HEK293 (cell line): Measurements from ENCODE around the gene S100A4.

Experiments
- CTCF ChIA-PET: fragments of 350-600 bp; formaldehyde crosslinking; extraction: SDS; loops from one replicate; lab custom pipeline; 2021; ENCODE audit warnings: antibody characterized with exemption; lab: Yijun Ruan, JAX
- POLR2A ChIA-PET: fragments of 300-600 bp; formaldehyde crosslinking; extraction: SDS; loops from one replicate; lab custom pipeline; 2020; ENCODE audit warnings: antibody characterized with exemption, inconsistent platforms; lab: Yijun Ruan, JAX
- H3K27ac ChIP-seq: fragments of 200-500 bp; sonication (Bioruptor generic); 2 replicates; pipeline ENCODE4 v1.5.1; 2014; ENCODE audit warnings: low read depth, low read length, control low read depth, inconsistent platforms; ENCODE audit errors: extremely low read depth
- H3K36me3 ChIP-seq, 2 experiments: fragments of 200-500 bp in 1 of 2; sonication (Bioruptor generic) in 1 of 2; 1 replicate in 1 of 2; 2 replicates in 1 of 2; pipeline ENCODE4 v1.5.1; 2014 to 2017; ENCODE audit warnings: inconsistent platforms in 2 of 2, low read length in 2 of 2; ENCODE audit not compliant: control insufficient read depth in 2 of 2, insufficient read depth in 1 of 2
- H3K4me1 ChIP-seq: fragments of 200-500 bp; sonication (Bioruptor generic); 2 replicates; pipeline ENCODE4 v1.5.1; 2014; ENCODE audit warnings: mild to moderate bottlenecking, low read length, inconsistent platforms; ENCODE audit not compliant: control insufficient read depth, insufficient read depth
- H3K4me3 ChIP-seq: 2 replicates; pipeline ENCODE4 v1.5.1; 2011; ENCODE audit warnings: low read depth, mild to moderate bottlenecking, control low read depth, low read length, moderate library complexity
- H3K9me3 ChIP-seq: fragments of 200-500 bp; sonication (Bioruptor generic); 2 replicates; pipeline ENCODE4 v1.5.1; 2014; ENCODE audit warnings: low read depth, low read length, inconsistent platforms; ENCODE audit not compliant: control insufficient read depth, insufficient read depth
- EGR2 ChIP-seq: fragments of 450-650 bp; formaldehyde crosslinking; IDR thresholded peaks from 2 replicates; pipeline ENCODE4 v1.5.1; 2016; ENCODE audit warnings: low read depth, missing biosample characterization, missing genetic modification characterization
- GLIS1 ChIP-seq: fragments of 450-650 bp; formaldehyde crosslinking; IDR thresholded peaks from 2 replicates; pipeline ENCODE4 v1.5.1; 2016; ENCODE audit warnings: missing biosample characterization, missing genetic modification characterization
- HOXC10 ChIP-seq: sonication (generic); formaldehyde crosslinking; IDR thresholded peaks from 2 replicates; pipeline ENCODE4 v1.8.1; 2023; ENCODE audit warnings: mild to moderate bottlenecking, missing genetic modification reagents
- KLF10 ChIP-seq: fragments of 450-650 bp; IDR thresholded peaks from 2 replicates; pipeline ENCODE4 v1.5.1; 2018; ENCODE audit warnings: missing biosample characterization, mild to moderate bottlenecking, missing genetic modification characterization
- KLF9 ChIP-seq: fragments of 450-650 bp; formaldehyde crosslinking; IDR thresholded peaks from 2 replicates; pipeline ENCODE4 v1.5.1; 2016; ENCODE audit warnings: missing biosample characterization, missing genetic modification characterization, low read depth
- SP2 ChIP-seq: fragments of 450-650 bp; formaldehyde crosslinking; IDR thresholded peaks from 2 replicates; pipeline ENCODE4 v1.5.1; 2016; ENCODE audit warnings: missing biosample characterization, missing genetic modification characterization
- SP3 ChIP-seq: fragments of 450-650 bp; formaldehyde crosslinking; IDR thresholded peaks from 2 replicates; pipeline ENCODE4 v1.5.1; 2016; ENCODE audit warnings: missing biosample characterization, missing genetic modification characterization
- ZBTB48 ChIP-seq: fragments of 450-650 bp; formaldehyde crosslinking; IDR thresholded peaks from 2 replicates; pipeline ENCODE4 v1.5.1; 2016; ENCODE audit warnings: missing biosample characterization, missing genetic modification characterization
- ZFHX2 ChIP-seq: fragments of 450-650 bp; formaldehyde crosslinking; conservative IDR thresholded peaks from 2 replicates; pipeline ENCODE4 v1.5.1; 2016; ENCODE audit warnings: missing biosample characterization, missing genetic modification characterization
- ZNF114 ChIP-seq: fragments of 450-650 bp; formaldehyde crosslinking; IDR thresholded peaks from 2 replicates; pipeline ENCODE4 v1.5.0; 2017; ENCODE audit warnings: missing biosample characterization, missing genetic modification characterization
- ZNF157 ChIP-seq: fragments of 450-650 bp; formaldehyde crosslinking; IDR thresholded peaks from 2 replicates; pipeline ENCODE4 v1.5.1; 2016; ENCODE audit warnings: missing biosample characterization, missing genetic modification characterization
- ZNF175 ChIP-seq: fragments of 450-650 bp; formaldehyde crosslinking; IDR thresholded peaks from 2 replicates; pipeline ENCODE4 v1.5.1; 2016; ENCODE audit warnings: missing biosample characterization, missing genetic modification characterization
- ZNF184 ChIP-seq: fragments of 450-650 bp; IDR thresholded peaks from 2 replicates; pipeline ENCODE4 v1.5.1; 2018; ENCODE audit warnings: missing biosample characterization, mild to moderate bottlenecking, missing genetic modification characterization
- ZNF221 ChIP-seq: fragments of 450-650 bp; formaldehyde crosslinking; IDR thresholded peaks from 2 replicates; pipeline ENCODE4 v1.5.1; 2017; ENCODE audit warnings: missing biosample characterization, missing genetic modification characterization, borderline replicate concordance
- ZNF302 ChIP-seq: fragments of 450-650 bp; formaldehyde crosslinking; IDR thresholded peaks from 2 replicates; pipeline ENCODE4 v1.5.1; 2016; ENCODE audit warnings: missing biosample characterization, missing genetic modification characterization, low read depth
- ZNF324 ChIP-seq: fragments of 450-650 bp; formaldehyde crosslinking; IDR thresholded peaks from 2 replicates; pipeline ENCODE4 v1.5.1; 2016; ENCODE audit warnings: missing biosample characterization, missing genetic modification characterization
- ZNF394 ChIP-seq: fragments of 450-650 bp; formaldehyde crosslinking; IDR thresholded peaks from 2 replicates; pipeline ENCODE4 v1.5.1; 2016; ENCODE audit warnings: missing biosample characterization, missing genetic modification characterization, mild to moderate bottlenecking, moderate library complexity, borderline replicate concordance
- ZNF433 ChIP-seq: fragments of 450-650 bp; formaldehyde crosslinking; IDR thresholded peaks from 2 replicates; pipeline ENCODE4 v1.5.1; 2016; ENCODE audit warnings: missing biosample characterization, missing genetic modification characterization, low read depth
- ZNF558 ChIP-seq: fragments of 450-650 bp; formaldehyde crosslinking; IDR thresholded peaks from 2 replicates; pipeline ENCODE4 v1.5.1; 2016; ENCODE audit warnings: missing biosample characterization, missing genetic modification characterization
- ZNF660 ChIP-seq: fragments of 450-650 bp; IDR thresholded peaks from 2 replicates; pipeline ENCODE4 v1.5.1; 2018; ENCODE audit warnings: missing biosample characterization, mild to moderate bottlenecking, missing genetic modification characterization
- ZNF664 ChIP-seq: fragments of 450-650 bp; formaldehyde crosslinking; IDR thresholded peaks from 2 replicates; pipeline ENCODE4 v1.5.1; 2016; ENCODE audit warnings: missing biosample characterization, missing genetic modification characterization
- ZNF768 ChIP-seq: fragments of 450-650 bp; formaldehyde crosslinking; IDR thresholded peaks from 2 replicates; pipeline ENCODE4 v1.5.1; 2018; ENCODE audit warnings: missing biosample characterization, mild to moderate bottlenecking, missing genetic modification characterization
- ZSCAN16 ChIP-seq: fragments of 450-650 bp; formaldehyde crosslinking; IDR thresholded peaks from 2 replicates; pipeline ENCODE4 v1.5.1; 2016; ENCODE audit warnings: missing biosample characterization, missing genetic modification characterization
- TF ChIP-seq, protein P1 (sequence below): fragments of 450-650 bp; formaldehyde crosslinking; IDR thresholded peaks from 2 replicates; pipeline ENCODE4; 2016; ENCODE audit warnings: missing biosample characterization, missing genetic modification characterization
- TF ChIP-seq, protein P2 (sequence below): fragments of 450-650 bp; formaldehyde crosslinking; IDR thresholded peaks from 2 replicates; pipeline ENCODE4 v1.5.1; 2016; ENCODE audit warnings: missing biosample characterization, missing genetic modification characterization
- TF ChIP-seq, protein P3 (sequence below): fragments of 450-650 bp; formaldehyde crosslinking; IDR thresholded peaks from 2 replicates; pipeline ENCODE4 v1.5.1; 2016; ENCODE audit warnings: missing biosample characterization, missing genetic modification characterization
- TF ChIP-seq, protein P4 (sequence below): fragments of 450-650 bp; formaldehyde crosslinking; IDR thresholded peaks from 2 replicates; pipeline ENCODE4 v1.5.1; 2016; ENCODE audit warnings: missing biosample characterization, missing genetic modification characterization

S100A4 gene

DNA sequence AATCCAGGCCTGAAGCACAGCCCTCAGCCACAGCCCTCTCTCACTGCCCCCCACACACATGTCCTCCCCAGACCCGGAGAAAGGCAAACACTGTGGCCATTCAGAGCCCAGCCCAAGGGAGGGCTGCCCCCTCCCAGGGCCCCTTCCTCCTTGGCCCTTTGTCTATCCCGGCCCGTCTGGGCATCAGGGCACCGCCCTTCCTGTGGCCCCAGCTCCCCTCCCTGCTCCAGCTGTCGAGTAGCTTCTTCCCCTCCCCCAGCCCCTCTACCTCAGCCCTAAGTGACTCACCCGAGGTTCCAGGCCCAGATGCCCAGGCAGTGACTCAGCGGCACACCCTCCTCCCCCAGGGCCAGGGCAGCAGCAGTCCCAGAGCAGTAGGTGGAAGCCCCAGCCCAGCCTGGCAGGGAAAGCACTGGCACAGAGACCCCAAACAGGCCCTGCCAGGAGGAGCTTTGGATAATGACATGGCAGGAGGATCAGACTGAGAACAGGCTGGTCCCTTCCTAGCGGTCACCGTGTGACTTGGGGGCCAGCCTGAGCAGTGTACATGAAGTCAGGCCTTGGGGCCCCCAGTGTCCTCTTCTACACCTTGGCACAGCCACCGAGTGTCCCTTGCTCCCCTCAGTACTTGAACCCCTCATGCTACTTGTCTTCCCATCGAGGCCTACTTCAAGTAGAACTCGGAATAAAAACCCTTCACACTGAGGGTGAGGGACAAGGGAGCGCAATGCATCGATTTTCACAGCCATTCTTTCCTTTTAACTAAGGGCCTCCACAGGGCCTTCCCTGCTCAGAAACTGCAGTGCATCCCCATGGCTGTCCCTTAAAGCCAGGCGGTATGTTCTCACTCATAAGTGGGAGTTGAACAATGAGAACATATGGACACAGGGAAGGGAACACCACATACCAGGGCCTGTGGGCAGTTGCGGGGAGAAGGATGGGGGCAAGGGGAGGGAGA, 21.1 kb upstream of the S100A4 start (continued):
- TF ChIP-seq ZNF394 (peak; percentile 87; the same call in 1 of the 2 replicates), ZNF184 (tag by site-specific recombination) (no peak), ZNF175 (no peak), ZNF114 (tag by site-specific recombination) (no peak), EGR2 (peak; percentile 79), ZBTB48 (tag by site-specific recombination) (peak; percentile 86), ZSCAN16 (tag by site-specific recombination) (no peak), ZNF221 (tag by site-specific recombination) (no peak), KLF9 (tag by site-specific recombination) (peak; percentile 97), KLF10 (tag by site-specific recombination) (peak; percentile 97), ZNF157 (tag by site-specific recombination) (no peak), SP3 (tag by site-specific recombination) (peak; percentile 81), ZNF433 (no peak)
- TF ChIP-seq, protein P1, sequence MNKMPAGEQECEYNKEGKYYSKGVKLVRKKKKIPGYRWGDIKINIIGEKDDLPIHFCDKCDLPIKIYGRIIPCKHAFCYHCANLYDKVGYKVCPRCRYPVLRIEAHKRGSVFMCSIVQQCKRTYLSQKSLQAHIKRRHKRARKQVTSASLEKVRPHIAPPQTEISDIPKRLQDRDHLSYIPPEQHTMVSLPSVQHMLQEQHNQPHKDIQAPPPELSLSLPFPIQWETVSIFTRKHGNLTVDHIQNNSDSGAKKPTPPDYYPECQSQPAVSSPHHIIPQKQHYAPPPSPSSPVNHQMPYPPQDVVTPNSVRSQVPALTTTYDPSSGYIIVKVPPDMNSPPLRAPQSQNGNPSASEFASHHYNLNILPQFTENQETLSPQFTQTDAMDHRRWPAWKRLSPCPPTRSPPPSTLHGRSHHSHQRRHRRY (tag by site-specific recombination): no peak
- TF ChIP-seq, protein P2, sequence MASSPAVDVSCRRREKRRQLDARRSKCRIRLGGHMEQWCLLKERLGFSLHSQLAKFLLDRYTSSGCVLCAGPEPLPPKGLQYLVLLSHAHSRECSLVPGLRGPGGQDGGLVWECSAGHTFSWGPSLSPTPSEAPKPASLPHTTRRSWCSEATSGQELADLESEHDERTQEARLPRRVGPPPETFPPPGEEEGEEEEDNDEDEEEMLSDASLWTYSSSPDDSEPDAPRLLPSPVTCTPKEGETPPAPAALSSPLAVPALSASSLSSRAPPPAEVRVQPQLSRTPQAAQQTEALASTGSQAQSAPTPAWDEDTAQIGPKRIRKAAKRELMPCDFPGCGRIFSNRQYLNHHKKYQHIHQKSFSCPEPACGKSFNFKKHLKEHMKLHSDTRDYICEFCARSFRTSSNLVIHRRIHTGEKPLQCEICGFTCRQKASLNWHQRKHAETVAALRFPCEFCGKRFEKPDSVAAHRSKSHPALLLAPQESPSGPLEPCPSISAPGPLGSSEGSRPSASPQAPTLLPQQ (tag by site-specific recombination): peak; percentile 93
- TF ChIP-seq, protein P3, sequence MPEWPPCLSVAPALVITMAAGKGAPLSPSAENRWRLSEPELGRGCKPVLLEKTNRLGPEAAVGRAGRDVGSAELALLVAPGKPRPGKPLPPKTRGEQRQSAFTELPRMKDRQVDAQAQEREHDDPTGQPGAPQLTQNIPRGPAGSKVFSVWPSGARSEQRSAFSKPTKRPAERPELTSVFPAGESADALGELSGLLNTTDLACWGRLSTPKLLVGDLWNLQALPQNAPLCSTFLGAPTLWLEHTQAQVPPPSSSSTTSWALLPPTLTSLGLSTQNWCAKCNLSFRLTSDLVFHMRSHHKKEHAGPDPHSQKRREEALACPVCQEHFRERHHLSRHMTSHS: no peak

DNA sequence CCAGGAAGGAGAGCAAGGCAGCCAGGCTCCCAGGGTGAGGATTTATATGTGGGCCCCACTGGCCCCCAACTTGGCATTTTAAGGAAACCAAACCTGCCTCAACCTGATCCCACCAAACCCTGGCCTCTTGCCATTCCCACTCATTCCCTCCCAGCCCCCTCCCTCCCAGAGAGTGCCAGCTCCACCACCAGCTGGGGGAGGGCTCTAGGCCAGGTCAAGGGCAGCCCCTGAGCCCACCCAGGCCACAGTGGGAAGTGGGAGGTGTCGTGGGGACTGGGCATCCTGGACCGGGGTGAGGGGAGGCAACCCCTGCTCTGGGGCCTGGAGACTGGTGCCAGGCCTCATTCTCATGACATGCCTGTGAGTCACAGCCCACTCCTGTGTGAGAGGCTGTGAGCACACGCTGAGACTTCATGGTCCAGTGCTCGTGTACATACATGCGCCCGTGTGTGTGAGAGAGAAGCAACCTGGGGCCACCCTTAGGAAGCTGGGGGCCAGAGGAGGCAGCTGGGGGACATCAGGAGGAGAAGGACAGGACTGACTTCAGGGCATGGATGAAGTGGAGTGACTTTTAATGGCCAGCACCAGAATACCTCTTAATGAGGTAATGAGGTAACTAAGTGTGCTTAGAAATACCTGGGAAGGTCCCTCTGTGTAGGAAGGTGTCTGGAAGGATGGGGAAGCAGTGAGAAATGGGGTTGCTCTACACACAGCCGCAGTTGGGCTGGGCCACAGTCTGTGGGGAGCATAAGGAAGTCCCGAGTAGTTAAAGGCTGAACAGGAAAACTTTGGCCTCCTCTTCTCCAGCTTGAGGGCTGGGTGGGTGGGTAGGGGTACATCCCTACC, 20.1 kb upstream of the S100A4 start, which contains the start of gene S100A2:
S100A2 (minus strand) TSS at position 316 of the 846 bp plus-strand sequence. CDS start 1,967 bp downstream, outside the sequence.
- Histone ChIP-seq H3K4me1 (peaks cover 7% of the 10 kb centered on the region), H3K27ac (peak within 1 kb of the TSS; percentile 77), H3K9me3 (no peaks in the 10 kb centered on the region), H3K4me3 (no peak within 1 kb of the TSS), H3K36me3 (no peaks in the 10 kb centered on the region)
- ChIA-PET CTCF (interaction anchor here (0.6 to 3.1 kb wide), 8 partner anchors 11 to 90 kb away, joined by 3 to 28 read pairs (median 5); partner anchors contain the start of gene S100A13), POLR2A (interaction anchor here (0.8 to 1.9 kb wide), 17 partner anchors 12 to 425 kb away, joined by 3 to 27 read pairs (median 5); partner anchors contain the start of genes CHTOP, INTS3, RPS27 and S100A13)
- TF ChIP-seq GLIS1 (tag by site-specific recombination): peak; percentile 25
- TF ChIP-seq ZNF558 (tag by site-specific recombination): 0 out of 2 replicates have a peak, but pooled peaks have one; percentile 9
- TF ChIP-seq, protein P4, sequence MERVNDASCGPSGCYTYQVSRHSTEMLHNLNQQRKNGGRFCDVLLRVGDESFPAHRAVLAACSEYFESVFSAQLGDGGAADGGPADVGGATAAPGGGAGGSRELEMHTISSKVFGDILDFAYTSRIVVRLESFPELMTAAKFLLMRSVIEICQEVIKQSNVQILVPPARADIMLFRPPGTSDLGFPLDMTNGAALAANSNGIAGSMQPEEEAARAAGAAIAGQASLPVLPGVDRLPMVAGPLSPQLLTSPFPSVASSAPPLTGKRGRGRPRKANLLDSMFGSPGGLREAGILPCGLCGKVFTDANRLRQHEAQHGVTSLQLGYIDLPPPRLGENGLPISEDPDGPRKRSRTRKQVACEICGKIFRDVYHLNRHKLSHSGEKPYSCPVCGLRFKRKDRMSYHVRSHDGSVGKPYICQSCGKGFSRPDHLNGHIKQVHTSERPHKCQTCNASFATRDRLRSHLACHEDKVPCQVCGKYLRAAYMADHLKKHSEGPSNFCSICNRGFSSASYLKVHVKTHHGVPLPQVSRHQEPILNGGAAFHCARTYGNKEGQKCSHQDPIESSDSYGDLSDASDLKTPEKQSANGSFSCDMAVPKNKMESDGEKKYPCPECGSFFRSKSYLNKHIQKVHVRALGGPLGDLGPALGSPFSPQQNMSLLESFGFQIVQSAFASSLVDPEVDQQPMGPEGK (tag by site-specific recombination): peak; percentile 78
- TF ChIP-seq HOXC10: no peak
- TF ChIP-seq ZNF302 (tag by site-specific recombination): no peak
- TF ChIP-seq SP2 (tag by site-specific recombination): peak; percentile 37
- no peak for TF ChIP-seq ZNF324 (tag by site-specific recombination)
- TF ChIP-seq, protein P2 (tag by site-specific recombination): peak; percentile 100
- TF ChIP-seq ZNF664 (tag by site-specific recombination): no peak
- TF ChIP-seq, protein P1 (tag by site-specific recombination): no peak; the same call in 1 of the 2 replicates
- TF ChIP-seq ZNF768 (tag by site-specific recombination): no peak
- peak; percentile 27 for TF ChIP-seq ZNF660 (tag by site-specific recombination)
- peak; percentile 73 for TF ChIP-seq ZFHX2 (tag by site-specific recombination)
